Measurements from ENCODE around the gene GCGR. TPM values are rescaled to one million over a fixed set of nuclear protein-coding genes. Genes with fewer than 3 reads are reported as not detected.

The GCGR gene
- total and polyA plus RNA-seq, 2 of the 13 experiments (the other 11 are each of a cell fraction or from before 2014, with no cell fraction given): 0.04 to 0.13 TPM

DNA sequence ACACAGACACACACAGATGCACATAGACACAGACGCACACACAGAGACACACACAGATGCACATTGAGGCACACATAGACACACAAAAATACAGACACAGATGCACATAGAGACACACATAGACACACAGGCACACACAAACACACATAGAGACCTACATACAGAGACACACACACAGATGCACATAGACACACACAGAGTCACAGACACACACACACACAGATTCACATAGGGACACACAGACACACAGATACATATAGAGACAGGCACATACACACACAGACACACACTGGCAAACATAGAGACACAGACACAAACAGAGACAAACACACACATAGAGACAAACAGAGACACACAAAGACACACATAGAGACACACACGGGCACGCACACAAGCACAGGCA lies 9.9 kb upstream of the GCGR start (continued):
- TF ChIP-seq ETS1 (CRISPR knock-in tag; IDR thresholded peaks at IDR 0.05): no peak
- TF ChIP-seq JUNB (CRISPR knock-in tag; IDR thresholded peaks at IDR 0.05; ENCODE audit: borderline replicate concordance): 0 out of 2 replicates have a peak, but pooled peaks have one; percentile 33
- no peak; the same call in 1 of the 2 replicates for TF ChIP-seq NFRKB (IDR thresholded peaks at IDR 0.05)
- peak; percentile 68; the same call in 1 of the 2 replicates for TF ChIP-seq SOX6 (IDR thresholded peaks at IDR 0.05)
- TF ChIP-seq SOX6 (CRISPR knock-in tag; IDR thresholded peaks at IDR 0.05): no peak
- peak; percentile 90; the same call in 1 of the 2 replicates for TF ChIP-seq IKZF1 (IDR thresholded peaks at IDR 0.05)
- TF ChIP-seq SYNCRIP (IDR thresholded peaks at IDR 0.05; ENCODE audit: insufficient read depth, low read depth, low read length): no peak
- TF ChIP-seq, protein P1, sequence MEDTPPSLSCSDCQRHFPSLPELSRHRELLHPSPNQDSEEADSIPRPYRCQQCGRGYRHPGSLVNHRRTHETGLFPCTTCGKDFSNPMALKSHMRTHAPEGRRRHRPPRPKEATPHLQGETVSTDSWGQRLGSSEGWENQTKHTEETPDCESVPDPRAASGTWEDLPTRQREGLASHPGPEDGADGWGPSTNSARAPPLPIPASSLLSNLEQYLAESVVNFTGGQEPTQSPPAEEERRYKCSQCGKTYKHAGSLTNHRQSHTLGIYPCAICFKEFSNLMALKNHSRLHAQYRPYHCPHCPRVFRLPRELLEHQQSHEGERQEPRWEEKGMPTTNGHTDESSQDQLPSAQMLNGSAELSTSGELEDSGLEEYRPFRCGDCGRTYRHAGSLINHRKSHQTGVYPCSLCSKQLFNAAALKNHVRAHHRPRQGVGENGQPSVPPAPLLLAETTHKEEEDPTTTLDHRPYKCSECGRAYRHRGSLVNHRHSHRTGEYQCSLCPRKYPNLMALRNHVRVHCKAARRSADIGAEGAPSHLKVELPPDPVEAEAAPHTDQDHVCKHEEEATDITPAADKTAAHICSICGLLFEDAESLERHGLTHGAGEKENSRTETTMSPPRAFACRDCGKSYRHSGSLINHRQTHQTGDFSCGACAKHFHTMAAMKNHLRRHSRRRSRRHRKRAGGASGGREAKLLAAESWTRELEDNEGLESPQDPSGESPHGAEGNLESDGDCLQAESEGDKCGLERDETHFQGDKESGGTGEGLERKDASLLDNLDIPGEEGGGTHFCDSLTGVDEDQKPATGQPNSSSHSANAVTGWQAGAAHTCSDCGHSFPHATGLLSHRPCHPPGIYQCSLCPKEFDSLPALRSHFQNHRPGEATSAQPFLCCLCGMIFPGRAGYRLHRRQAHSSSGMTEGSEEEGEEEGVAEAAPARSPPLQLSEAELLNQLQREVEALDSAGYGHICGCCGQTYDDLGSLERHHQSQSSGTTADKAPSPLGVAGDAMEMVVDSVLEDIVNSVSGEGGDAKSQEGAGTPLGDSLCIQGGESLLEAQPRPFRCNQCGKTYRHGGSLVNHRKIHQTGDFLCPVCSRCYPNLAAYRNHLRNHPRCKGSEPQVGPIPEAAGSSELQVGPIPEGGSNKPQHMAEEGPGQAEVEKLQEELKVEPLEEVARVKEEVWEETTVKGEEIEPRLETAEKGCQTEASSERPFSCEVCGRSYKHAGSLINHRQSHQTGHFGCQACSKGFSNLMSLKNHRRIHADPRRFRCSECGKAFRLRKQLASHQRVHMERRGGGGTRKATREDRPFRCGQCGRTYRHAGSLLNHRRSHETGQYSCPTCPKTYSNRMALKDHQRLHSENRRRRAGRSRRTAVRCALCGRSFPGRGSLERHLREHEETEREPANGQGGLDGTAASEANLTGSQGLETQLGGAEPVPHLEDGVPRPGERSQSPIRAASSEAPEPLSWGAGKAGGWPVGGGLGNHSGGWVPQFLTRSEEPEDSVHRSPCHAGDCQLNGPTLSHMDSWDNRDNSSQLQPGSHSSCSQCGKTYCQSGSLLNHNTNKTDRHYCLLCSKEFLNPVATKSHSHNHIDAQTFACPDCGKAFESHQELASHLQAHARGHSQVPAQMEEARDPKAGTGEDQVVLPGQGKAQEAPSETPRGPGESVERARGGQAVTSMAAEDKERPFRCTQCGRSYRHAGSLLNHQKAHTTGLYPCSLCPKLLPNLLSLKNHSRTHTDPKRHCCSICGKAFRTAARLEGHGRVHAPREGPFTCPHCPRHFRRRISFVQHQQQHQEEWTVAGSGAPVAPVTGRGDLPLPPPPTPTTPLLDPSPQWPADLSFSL (CRISPR knock-in tag; IDR thresholded peaks at IDR 0.05): peak; percentile 97
- TF ChIP-seq RBFOX2 (IDR thresholded peaks at IDR 0.05; ENCODE audit: low read depth, low read length): no peak
- TF ChIP-seq ZEB1 (IDR thresholded peaks at IDR 0.05; ENCODE audit: insufficient replicate concordance, low read depth): no peak
- peak; percentile 83; the same call in 1 of the 2 replicates for TF ChIP-seq ZNF207 (IDR thresholded peaks at IDR 0.05; ENCODE audit: borderline replicate concordance)
- no peak for TF ChIP-seq ZNF782 (CRISPR knock-in tag; IDR thresholded peaks at IDR 0.05; ENCODE audit: borderline replicate concordance)
- TF ChIP-seq RBAK (CRISPR knock-in tag; IDR thresholded peaks at IDR 0.05): no peak
- no peak for TF ChIP-seq BORCS8-MEF2B (CRISPR knock-in tag; IDR thresholded peaks at IDR 0.05)
- TF ChIP-seq, protein P2, sequence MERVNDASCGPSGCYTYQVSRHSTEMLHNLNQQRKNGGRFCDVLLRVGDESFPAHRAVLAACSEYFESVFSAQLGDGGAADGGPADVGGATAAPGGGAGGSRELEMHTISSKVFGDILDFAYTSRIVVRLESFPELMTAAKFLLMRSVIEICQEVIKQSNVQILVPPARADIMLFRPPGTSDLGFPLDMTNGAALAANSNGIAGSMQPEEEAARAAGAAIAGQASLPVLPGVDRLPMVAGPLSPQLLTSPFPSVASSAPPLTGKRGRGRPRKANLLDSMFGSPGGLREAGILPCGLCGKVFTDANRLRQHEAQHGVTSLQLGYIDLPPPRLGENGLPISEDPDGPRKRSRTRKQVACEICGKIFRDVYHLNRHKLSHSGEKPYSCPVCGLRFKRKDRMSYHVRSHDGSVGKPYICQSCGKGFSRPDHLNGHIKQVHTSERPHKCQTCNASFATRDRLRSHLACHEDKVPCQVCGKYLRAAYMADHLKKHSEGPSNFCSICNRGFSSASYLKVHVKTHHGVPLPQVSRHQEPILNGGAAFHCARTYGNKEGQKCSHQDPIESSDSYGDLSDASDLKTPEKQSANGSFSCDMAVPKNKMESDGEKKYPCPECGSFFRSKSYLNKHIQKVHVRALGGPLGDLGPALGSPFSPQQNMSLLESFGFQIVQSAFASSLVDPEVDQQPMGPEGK (CRISPR knock-in tag; IDR thresholded peaks at IDR 0.05): no peak
- TF ChIP-seq, protein P3, sequence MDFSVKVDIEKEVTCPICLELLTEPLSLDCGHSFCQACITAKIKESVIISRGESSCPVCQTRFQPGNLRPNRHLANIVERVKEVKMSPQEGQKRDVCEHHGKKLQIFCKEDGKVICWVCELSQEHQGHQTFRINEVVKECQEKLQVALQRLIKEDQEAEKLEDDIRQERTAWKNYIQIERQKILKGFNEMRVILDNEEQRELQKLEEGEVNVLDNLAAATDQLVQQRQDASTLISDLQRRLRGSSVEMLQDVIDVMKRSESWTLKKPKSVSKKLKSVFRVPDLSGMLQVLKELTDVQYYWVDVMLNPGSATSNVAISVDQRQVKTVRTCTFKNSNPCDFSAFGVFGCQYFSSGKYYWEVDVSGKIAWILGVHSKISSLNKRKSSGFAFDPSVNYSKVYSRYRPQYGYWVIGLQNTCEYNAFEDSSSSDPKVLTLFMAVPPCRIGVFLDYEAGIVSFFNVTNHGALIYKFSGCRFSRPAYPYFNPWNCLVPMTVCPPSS (IDR thresholded peaks at IDR 0.05): peak; percentile 81; the same call in 1 of the 2 replicates
- TF ChIP-seq TAF1 (CRISPR knock-in tag; IDR thresholded peaks at IDR 0.05): no peak
- peak; percentile 73; the same call in 1 of the 2 replicates for TF ChIP-seq FOXP1 (IDR thresholded peaks at IDR 0.05)
- TF ChIP-seq FOXP1 (CRISPR knock-in tag; IDR thresholded peaks at IDR 0.05): no peak
- 0 out of 2 replicates have a peak, but pooled peaks have one; percentile 33 for TF ChIP-seq FOXA1 (IDR thresholded peaks at IDR 0.05)
- no peak for TF ChIP-seq FOXA1 (CRISPR knock-in tag; IDR thresholded peaks at IDR 0.05)

All from HepG2 (cell line).